GM19438 (cell line): ENCODE results near the gene CFAP157.

Experiments used
- ATAC-seq: cut with Tn5 transposase; IDR thresholded peaks from one replicate; pipeline ENCODE4 v1.9.1; 2021; ENCODE audit warnings: low read depth; ENCODE audit not compliant: unreplicated experiment

CFAP157 gene

GRCh38 chr9:127714951-127715469, 8.2 kb downstream of the CFAP157 start:
- ATAC-seq: no peak

DNA sequence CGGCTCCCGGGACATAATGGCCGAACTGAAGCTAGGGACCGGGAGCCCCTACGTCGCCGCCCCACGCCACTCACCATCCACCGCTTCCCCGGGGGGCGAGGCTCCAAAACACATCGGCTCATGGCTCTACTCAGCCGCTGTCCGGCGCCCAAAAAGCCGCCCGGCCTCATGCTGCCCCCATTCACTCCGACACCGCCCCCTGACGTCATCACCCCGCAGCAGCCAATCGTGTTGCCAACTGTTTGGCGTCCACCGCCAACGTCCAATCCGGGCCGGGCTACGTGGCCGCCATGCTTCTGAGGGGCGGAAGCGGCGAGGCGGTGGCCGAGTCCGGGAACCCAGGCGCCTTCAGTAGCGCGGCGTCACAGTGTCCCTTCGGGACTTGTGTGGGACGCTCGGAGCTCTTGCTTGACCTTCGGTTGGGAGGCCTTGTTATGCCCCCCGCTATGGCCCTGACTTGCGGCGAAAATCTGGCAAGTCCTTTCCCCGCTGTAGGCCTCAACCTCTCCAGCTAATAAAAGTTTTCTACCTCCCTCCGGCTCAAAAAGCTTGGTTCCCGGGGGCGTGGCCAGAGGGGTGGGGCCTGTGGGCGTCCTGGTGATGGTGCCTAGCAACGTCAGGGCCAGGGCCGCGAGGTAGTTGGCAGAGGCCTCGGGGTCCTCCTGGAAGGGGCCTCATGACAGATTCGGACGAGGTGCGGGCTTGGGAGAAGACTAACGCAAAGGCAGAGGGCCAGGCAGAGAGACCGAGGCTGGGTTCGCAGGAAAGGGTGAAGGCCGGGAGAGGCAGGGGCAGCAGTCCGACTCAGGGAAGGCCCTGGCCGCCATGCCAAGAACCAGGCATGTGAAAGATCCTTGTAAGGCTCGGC, 8.9 kb downstream of the CFAP157 start, which contains the start of the genes PTRH1 and TTC16:
TSS of gene PTRH1 (minus strand) at position 194 of the 868 bp plus-strand sequence. CDS start at position 170, 24 bp downstream.
TSS of gene TTC16 (plus strand) at position 610 of the 868 bp plus-strand sequence. CDS start at position 677, 67 bp downstream.
- peak; percentile 95 for ATAC-seq

DNA sequence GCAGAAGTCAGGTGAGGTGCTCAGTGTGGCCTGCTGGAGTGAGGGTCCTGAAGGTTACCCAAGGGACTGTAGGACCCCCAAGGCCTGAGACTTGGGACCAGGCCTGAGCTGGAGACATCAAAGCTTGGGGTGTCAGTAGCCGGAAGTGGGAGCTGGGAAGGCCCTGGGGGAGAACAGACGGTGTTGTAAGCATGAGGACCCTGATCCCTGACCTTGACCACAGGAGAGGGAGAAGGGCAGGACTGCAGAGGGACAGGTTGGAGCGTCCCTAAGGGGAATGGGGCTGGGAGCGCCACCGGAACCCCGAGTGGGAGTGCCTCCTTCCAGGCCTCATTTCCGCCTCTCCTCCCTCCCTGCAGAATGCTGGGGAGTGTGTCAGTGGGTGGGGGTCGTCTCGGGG, 9.6 kb downstream of the CFAP157 start:
- ATAC-seq: no peak

DNA sequence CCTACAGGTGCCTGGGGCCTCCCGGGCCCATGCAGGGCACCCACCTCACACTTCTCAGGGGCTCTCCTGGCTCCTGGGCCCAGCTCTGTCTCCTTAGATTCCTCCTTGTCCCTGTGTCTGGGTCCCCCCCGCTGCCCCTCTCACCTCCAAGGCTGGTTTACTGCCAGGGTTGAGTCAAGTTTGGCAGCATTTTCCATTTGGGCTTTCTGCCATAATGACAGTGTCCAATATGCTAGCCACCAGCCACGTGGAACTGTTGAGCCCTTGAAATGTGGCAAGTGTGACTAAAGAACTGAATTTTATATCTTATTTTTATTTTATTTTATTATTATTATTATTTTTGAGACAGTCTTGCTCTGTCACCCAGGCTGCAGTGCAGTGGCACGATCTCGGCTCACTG, 11.0 kb downstream of the CFAP157 start:
- no peak for ATAC-seq

DNA sequence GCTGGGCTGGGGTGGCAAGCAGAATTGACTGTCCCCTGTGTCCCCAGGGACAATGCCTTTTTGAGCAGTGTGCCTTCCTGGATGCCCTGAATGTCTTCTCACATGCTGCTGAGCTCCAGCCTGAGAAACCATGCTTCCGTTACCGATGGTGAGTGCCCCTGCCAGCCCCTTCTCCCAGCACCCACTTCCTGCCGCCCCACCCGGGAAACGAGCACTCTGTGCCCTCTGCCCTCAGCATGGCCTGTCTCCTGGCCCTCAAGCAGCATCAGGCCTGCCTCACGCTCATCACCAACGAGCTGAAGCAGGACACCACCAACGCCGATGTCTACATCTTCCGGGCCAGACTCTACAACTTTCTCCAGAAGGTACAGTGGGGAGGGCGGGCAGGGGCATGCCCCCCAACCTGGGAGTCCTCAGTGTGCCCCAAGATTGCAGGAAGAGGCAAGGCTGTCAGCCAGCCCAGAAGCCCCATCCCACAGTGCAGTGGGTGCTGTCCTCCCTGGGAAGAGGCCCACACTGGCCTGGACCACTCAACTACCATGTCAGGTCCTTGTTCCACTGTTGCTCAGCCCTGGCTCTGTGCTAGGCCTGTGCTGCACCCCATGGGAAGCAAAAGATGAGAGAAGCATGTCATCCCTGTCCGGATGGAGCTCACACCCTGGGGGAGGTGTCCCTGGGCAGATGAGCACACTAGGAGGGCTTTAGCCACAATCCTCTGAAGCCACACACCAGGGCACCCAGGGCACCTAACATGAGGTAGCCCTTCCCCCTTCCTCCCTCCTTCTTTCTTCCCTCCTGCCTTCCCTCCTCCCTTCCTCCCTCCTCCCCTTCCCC, 13.5 kb downstream of the CFAP157 start:
- no peak for ATAC-seq

DNA sequence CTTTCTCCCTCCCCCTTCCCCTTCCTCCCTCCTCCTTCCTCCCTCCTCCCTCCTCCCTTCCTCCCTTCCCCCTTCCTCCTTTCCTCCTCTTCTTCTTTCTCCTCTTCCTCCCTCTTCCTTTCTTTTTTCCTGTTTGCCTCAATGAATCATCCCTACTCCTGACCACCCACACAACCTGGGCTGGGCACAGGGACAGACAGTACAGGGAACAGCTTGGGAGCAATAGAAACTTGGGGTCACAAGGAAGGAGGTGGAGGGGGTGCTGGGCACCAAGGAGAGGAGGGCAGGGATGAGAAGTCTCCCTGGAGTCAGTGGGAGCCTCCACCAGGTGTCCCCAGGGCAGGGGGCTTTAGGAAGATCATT, 14.1 kb downstream of the CFAP157 start:
- ATAC-seq: no peak

GRCh38 chr9:127721391-127721821, 14.6 kb downstream of the CFAP157 start:
- ATAC-seq: no peak

- ATAC-seq: no peak
Measured at GRCh38 chr9:127722055-127722745, 15.4 kb downstream of the CFAP157 start.

- no peak for ATAC-seq
Measured at GRCh38 chr9:127723013-127723412, 16.2 kb downstream of the CFAP157 start.

GRCh38 chr9:127723444-127723843, 16.7 kb downstream of the CFAP157 start:
- no peak for ATAC-seq

DNA sequence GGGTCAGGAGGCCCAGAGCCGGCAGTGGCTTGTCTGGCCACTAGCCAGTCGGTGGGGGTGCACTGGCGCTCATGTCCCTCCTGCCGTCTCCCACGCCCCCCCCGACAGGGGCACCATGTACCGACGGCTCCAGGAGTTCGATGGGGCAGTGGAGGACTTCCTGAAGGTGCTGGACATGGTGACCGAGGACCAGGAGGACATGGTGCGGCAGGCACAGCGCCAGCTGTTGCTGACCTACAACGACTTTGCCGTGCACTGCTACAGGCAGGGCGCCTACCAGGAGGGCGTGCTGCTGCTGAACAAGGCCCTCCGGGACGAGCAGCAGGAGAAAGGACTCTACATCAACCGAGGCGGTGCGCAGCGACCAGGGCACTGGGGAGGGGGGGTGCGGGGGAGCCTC, 17.2 kb downstream of the CFAP157 start:
- ATAC-seq: no peak

GRCh38 chr9:127726871-127727270, 20.1 kb downstream of the CFAP157 start:
- ATAC-seq: no peak

- ATAC-seq: no peak
Measured at GRCh38 chr9:127728808-127729207, 22.0 kb downstream of the CFAP157 start.

DNA sequence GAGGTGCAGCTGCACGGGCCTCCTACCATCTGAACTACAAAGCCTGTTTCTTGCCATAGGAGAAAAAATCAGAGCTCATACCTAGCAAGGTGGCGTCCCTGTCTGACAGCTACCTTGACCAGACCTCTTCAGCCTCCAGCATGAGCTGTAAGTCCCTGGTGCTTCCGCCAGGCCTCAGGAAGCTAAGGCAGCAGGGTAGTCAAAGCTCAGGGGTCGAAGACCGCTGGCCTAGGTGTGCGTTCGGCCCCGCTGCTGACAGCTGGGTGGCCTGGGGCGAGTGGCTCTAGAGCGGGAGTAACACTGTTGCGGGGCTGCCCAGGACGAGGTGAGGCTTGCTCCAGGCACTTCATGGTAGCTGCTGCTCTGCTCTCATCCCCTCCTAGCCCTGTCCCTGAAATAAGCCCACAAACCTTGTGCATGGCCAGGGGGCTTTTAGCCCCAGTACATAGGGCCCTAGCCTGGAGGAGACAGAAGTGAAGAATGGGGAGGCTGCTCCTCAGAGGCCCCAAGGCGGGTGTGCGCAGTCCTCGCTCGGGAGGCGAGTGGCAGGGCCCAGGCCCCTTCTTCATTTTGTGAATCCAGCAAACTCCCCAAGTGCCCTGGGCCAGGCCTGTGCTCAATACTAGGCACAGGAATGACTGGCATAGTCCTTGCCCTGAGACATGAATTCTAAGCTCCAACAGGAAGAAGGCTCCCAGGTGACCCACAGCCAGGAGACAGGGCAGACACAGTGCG, 22.9 kb downstream of the CFAP157 start:
- ATAC-seq: no peak

GRCh38 chr9:127730262-127730661, 23.5 kb downstream of the CFAP157 start:
- ATAC-seq: no peak

DNA sequence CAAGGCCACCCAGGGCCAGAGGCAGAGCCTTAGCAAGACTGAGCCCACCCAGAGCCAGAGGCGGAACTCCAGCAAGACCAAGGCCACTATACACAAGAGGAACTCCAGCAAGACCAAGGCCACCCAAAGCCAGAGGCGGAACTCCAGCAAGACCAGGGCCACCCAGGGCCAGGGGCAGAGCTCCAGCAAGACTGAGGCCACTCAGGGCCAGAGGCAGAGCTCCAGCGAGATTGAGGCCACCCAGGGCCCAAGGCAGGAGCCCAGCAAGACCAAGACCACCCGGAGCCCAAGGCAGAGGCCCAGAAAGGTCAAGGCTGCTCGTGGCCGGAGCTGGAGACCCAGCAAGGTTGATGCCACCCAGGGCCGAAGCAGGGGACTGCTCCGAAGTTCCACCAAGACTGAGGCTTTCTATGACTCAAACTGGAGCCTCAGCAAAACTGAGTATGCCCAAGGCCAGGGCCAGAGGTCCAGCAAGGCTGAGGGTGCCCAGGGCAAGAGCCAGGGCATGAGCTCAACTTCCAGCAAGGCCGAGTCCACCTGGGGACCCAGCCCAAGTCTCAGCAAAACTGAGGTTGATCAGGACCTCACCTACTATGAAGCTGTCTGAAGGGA, 24.1 kb downstream of the CFAP157 start:
- no peak for ATAC-seq

- ATAC-seq: no peak
Measured at GRCh38 chr9:127731938-127732337, 25.1 kb downstream of the CFAP157 start.

- ATAC-seq: no peak
Measured at GRCh38 chr9:127732444-127732843, 25.7 kb downstream of the CFAP157 start.

GRCh38 chr9:127733614-127734013, 26.8 kb downstream of the CFAP157 start:
- no peak for ATAC-seq
